ENCODE measurements around the gene GRAMD2B. TPM values are rescaled to one million over a fixed set of nuclear protein-coding genes. Genes with fewer than 3 reads are reported as not detected.

Gene GRAMD2B
- total and polyA plus RNA-seq, 2 of the 13 experiments (the other 11 are each of a cell fraction or from before 2014, with no cell fraction given): 8.1 to 10.6 TPM

DNA sequence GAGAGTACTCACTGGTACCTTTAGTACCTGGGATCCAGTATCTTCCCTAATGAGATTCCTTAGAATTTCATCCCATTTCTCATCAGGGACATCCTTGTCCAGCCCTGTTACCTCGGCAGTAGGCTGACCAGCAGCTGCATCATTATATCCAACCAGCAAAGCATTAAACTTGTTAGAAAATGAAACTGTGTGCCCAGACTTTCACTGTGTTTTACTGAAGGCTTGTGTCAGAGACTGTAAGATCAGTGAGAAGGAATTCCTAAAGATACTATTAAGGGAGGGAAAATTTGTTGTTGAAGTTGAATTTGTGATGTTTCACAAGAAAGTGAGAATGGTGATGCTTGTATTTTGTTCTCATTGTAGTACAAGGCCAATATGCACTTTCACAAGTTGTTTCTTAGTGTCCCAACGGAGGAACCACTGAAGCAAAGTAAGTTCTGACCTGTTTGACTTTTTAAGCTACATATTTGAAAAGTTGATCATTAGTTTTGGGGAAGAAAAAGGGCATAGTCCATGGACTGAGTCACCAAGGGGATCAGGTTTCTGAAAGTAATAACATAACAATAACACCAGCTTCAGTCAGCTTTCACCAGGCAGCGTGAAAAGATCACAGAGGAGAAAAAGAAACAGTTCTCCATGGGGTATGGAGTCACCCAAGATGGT lies 48.8 kb downstream of the GRAMD2B start (continued):
- TF ChIP-seq SOX13 (IDR thresholded peaks at IDR 0.05) (no peak), SOX13 (CRISPR knock-in tag; conservative IDR thresholded peaks at IDR 0.05 in 1 of 2, IDR thresholded peaks at IDR 0.05 in 1 of 2) (peak in 1 of 2 experiments; percentile 62; a peak in 1 of 4 replicates), ZNF549 (CRISPR knock-in tag; IDR thresholded peaks at IDR 0.05) (no peak), KDM6A (CRISPR knock-in tag; IDR thresholded peaks at IDR 0.05; ENCODE audit: low read depth) (peak; percentile 69; the same call in 1 of the 2 replicates), SOX5 (CRISPR knock-in tag; IDR thresholded peaks at IDR 0.05; ENCODE audit: borderline replicate concordance) (peak; percentile 54; the same call in 1 of the 2 replicates), NCOA2 (CRISPR knock-in tag; IDR thresholded peaks at IDR 0.05) (0 out of 2 replicates have a peak, but pooled peaks have one; percentile 19), PITX1 (CRISPR knock-in tag; IDR thresholded peaks at IDR 0.05) (no peak), CREM (IDR thresholded peaks at IDR 0.05) (0 out of 2 replicates have a peak, but pooled peaks have one; percentile 17), CREM (CRISPR knock-in tag; IDR thresholded peaks at IDR 0.05) (no peak), ZSCAN12 (CRISPR knock-in tag; IDR thresholded peaks at IDR 0.05) (no peak), HDAC1 (CRISPR knock-in tag; IDR thresholded peaks at IDR 0.05) (peak; percentile 36; the same call in 1 of the 2 replicates), FOXA3 (CRISPR knock-in tag; IDR thresholded peaks at IDR 0.05) (peak; percentile 29; the same call in 1 of the 2 replicates), RARA (CRISPR knock-in tag; IDR thresholded peaks at IDR 0.05) (peak; percentile 34; the same call in 1 of the 2 replicates), GATAD1 (CRISPR knock-in tag; IDR thresholded peaks at IDR 0.05) (no peak), LCORL (IDR thresholded peaks at IDR 0.05) (peak; percentile 78), LCORL (CRISPR knock-in tag; IDR thresholded peaks at IDR 0.05) (peak; percentile 53; the same call in 1 of the 2 replicates), JUN (CRISPR knock-in tag; IDR thresholded peaks at IDR 0.05) (peak; percentile 80), HNF4A (CRISPR knock-in tag; IDR thresholded peaks at IDR 0.05) (peak; percentile 82), NFATC3 (CRISPR knock-in tag; IDR thresholded peaks at IDR 0.05) (no peak), HOXA9 (CRISPR knock-in tag; IDR thresholded peaks at IDR 0.05; ENCODE audit: borderline replicate concordance) (no peak), PHF21A (CRISPR knock-in tag; IDR thresholded peaks at IDR 0.05) (peak; percentile 34; the same call in 1 of the 2 replicates), ZNF816 (CRISPR knock-in tag; IDR thresholded peaks at IDR 0.05; ENCODE audit: borderline replicate concordance) (no peak), RBM39 (IDR thresholded peaks at IDR 0.05; ENCODE audit: low read depth, low read length, poor library complexity, severe bottlenecking) (no peak)
- TF ChIP-seq, protein P1, sequence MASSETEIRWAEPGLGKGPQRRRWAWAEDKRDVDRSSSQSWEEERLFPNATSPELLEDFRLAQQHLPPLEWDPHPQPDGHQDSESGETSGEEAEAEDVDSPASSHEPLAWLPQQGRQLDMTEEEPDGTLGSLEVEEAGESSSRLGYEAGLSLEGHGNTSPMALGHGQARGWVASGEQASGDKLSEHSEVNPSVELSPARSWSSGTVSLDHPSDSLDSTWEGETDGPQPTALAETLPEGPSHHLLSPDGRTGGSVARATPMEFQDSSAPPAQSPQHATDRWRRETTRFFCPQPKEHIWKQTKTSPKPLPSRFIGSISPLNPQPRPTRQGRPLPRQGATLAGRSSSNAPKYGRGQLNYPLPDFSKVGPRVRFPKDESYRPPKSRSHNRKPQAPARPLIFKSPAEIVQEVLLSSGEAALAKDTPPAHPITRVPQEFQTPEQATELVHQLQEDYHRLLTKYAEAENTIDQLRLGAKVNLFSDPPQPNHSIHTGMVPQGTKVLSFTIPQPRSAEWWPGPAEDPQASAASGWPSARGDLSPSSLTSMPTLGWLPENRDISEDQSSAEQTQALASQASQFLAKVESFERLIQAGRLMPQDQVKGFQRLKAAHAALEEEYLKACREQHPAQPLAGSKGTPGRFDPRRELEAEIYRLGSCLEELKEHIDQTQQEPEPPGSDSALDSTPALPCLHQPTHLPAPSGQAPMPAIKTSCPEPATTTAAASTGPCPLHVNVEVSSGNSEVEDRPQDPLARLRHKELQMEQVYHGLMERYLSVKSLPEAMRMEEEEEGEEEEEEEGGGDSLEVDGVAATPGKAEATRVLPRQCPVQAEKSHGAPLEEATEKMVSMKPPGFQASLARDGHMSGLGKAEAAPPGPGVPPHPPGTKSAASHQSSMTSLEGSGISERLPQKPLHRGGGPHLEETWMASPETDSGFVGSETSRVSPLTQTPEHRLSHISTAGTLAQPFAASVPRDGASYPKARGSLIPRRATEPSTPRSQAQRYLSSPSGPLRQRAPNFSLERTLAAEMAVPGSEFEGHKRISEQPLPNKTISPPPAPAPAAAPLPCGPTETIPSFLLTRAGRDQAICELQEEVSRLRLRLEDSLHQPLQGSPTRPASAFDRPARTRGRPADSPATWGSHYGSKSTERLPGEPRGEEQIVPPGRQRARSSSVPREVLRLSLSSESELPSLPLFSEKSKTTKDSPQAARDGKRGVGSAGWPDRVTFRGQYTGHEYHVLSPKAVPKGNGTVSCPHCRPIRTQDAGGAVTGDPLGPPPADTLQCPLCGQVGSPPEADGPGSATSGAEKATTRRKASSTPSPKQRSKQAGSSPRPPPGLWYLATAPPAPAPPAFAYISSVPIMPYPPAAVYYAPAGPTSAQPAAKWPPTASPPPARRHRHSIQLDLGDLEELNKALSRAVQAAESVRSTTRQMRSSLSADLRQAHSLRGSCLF (CRISPR knock-in tag; IDR thresholded peaks at IDR 0.05; ENCODE audit: borderline replicate concordance): no peak
- TF ChIP-seq, protein P2, sequence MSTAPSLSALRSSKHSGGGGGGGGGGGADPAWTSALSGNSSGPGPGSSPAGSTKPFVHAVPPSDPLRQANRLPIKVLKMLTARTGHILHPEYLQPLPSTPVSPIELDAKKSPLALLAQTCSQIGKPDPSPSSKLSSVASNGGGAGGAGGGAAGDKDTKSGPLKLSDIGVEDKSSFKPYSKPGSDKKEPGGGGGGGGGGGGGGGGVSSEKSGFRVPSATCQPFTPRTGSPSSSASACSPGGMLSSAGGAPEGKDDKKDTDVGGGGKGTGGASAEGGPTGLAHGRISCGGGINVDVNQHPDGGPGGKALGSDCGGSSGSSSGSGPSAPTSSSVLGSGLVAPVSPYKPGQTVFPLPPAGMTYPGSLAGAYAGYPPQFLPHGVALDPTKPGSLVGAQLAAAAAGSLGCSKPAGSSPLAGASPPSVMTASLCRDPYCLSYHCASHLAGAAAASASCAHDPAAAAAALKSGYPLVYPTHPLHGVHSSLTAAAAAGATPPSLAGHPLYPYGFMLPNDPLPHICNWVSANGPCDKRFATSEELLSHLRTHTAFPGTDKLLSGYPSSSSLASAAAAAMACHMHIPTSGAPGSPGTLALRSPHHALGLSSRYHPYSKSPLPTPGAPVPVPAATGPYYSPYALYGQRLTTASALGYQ (CRISPR knock-in tag; IDR thresholded peaks at IDR 0.05): no peak

Measured in HepG2 (cell line).